SK-N-MC (cell line): ENCODE measurements around the gene DNAH8.

Experiments
- EZH2 ChIP-seq: fragments of 200-600 bp; sonication (generic); IDR thresholded peaks from one replicate; pipeline ENCODE4 v1.6.1; 2017; ENCODE audit warnings: antibody characterized with exemption
- POLR2AphosphoS5 ChIP-seq: IDR thresholded peaks from 2 replicates; pipeline ENCODE4 v1.6.1; 2012; ENCODE audit warnings: mild to moderate bottlenecking, low read depth, low read length, borderline replicate concordance

GRCh38 chr6:38676236-38676973 lies 38.7 kb upstream of the DNAH8 start:
- TF ChIP-seq EZH2 (no peak), POLR2AphosphoS5 (no peak)
